ENCODE measurements around the gene RGS6. TPM values are rescaled to one million over a fixed set of nuclear protein-coding genes. Genes with fewer than 3 reads are reported as not detected.

The RGS6 gene
- total RNA-seq: not detected in 2 replicates

GRCh38 chr14:71932229-71932981 lies at the start of gene RGS6:
Gene RGS6 (plus strand): TSS chr14:71932429.

